DND-41 (cell line): ENCODE data around the gene PDE4D.
"Not testable (repeated sequence)": the region's sequence is repeated elsewhere in the genome, so short reads cannot be mapped to it uniquely, and the experiment has no call there.

Experiments
- ATAC-seq: fragments of 200-7000 bp; cut with Tn5 transposase; 3 replicates; pipeline ENCODE4 v1.9.1; 2021; ENCODE audit warnings: low read depth; ENCODE audit not compliant: insufficient read depth
- DNase-seq: peaks from one replicate; pipeline ENCODE4 v3.0.0-alpha.2; 2020
- H2AFZ ChIP-seq: 2 replicates; pipeline ENCODE4 v1.6.0; 2012; ENCODE audit warnings: low read depth, low read length
- H3K27ac ChIP-seq: 2 replicates; pipeline ENCODE4 v1.5.1; 2012; ENCODE audit warnings: low read length, inconsistent platforms
- H3K27me3 ChIP-seq: fragments of 200-600 bp; sonication (generic); 2 replicates; pipeline ENCODE4 v1.6.0; 2012; ENCODE audit warnings: low read length, mild to moderate bottlenecking, inconsistent platforms; ENCODE audit not compliant: insufficient read depth, poor library complexity
- H3K36me3 ChIP-seq: 2 replicates; pipeline ENCODE4 v1.5.1; 2012; ENCODE audit warnings: low read length, inconsistent platforms; ENCODE audit not compliant: insufficient read depth
- H3K4me1 ChIP-seq: 2 replicates; pipeline ENCODE4 v1.5.1; 2012; ENCODE audit warnings: mild to moderate bottlenecking, low read length; ENCODE audit not compliant: insufficient read depth
- H3K4me2 ChIP-seq: 2 replicates; pipeline ENCODE4 v1.6.0; 2012; ENCODE audit warnings: mild to moderate bottlenecking, moderate library complexity, low read length, inconsistent platforms; ENCODE audit not compliant: insufficient read depth
- H3K4me3 ChIP-seq, 2 experiments: fragments of 200-600 bp in 1 of 2; shearing (Covaris generic) in 1 of 2; 2 replicates each; pipeline ENCODE4 v1.5.1; 2012 to 2016; ENCODE audit warnings: inconsistent platforms in 2 of 2, low read length in 2 of 2, mild to moderate bottlenecking in 2 of 2, low read depth in 1 of 2, moderate library complexity in 1 of 2
- H3K79me2 ChIP-seq: 2 replicates; pipeline ENCODE4 v1.6.0; 2012; ENCODE audit warnings: low read length, inconsistent platforms; ENCODE audit not compliant: insufficient read depth
- H3K9ac ChIP-seq: 2 replicates; pipeline ENCODE4 v1.6.0; 2012; ENCODE audit warnings: low read depth, mild to moderate bottlenecking, inconsistent platforms, low read length, moderate library complexity
- H3K9me3 ChIP-seq: 2 replicates; pipeline ENCODE4 v1.5.1; 2012; ENCODE audit warnings: low read length, moderate library complexity, mild to moderate bottlenecking, inconsistent platforms; ENCODE audit not compliant: insufficient read depth, severe bottlenecking
- H4K20me1 ChIP-seq: 2 replicates; pipeline ENCODE4 v1.6.0; 2012; ENCODE audit warnings: low read length; ENCODE audit not compliant: insufficient read depth
- EZH2 ChIP-seq: IDR thresholded peaks from 3 replicates; pipeline ENCODE4 v1.6.1; 2012; ENCODE audit warnings: borderline replicate concordance, low read depth, mild to moderate bottlenecking, moderate library complexity, low read length, inconsistent platforms; ENCODE audit not compliant: severe bottlenecking
- TF ChIP-seq, protein P1 (sequence below): IDR thresholded peaks from 2 replicates; pipeline ENCODE4 v1.5.1; 2012; ENCODE audit warnings: borderline replicate concordance, low read length, moderate library complexity, mild to moderate bottlenecking; ENCODE audit not compliant: poor library complexity, severe bottlenecking; ENCODE audit errors: extremely low read depth

Gene PDE4D

GRCh38 chr5:59763541-59763940, 130.0 kb downstream of the PDE4D start:
- ATAC-seq (no peak), DNase-seq (no peak)
- H3K36me3 ChIP-seq = no peaks in the 10 kb centered on the region
- H4K20me1 ChIP-seq = no peaks in the 10 kb centered on the region
- H3K27me3 ChIP-seq = no peaks in the 10 kb centered on the region
- H3K27ac ChIP-seq = no peak overlapping the region
- no peaks in the 10 kb centered on the region for H3K9me3 ChIP-seq
- no peak overlapping the region for H2AFZ ChIP-seq
- TF ChIP-seq, protein P1, sequence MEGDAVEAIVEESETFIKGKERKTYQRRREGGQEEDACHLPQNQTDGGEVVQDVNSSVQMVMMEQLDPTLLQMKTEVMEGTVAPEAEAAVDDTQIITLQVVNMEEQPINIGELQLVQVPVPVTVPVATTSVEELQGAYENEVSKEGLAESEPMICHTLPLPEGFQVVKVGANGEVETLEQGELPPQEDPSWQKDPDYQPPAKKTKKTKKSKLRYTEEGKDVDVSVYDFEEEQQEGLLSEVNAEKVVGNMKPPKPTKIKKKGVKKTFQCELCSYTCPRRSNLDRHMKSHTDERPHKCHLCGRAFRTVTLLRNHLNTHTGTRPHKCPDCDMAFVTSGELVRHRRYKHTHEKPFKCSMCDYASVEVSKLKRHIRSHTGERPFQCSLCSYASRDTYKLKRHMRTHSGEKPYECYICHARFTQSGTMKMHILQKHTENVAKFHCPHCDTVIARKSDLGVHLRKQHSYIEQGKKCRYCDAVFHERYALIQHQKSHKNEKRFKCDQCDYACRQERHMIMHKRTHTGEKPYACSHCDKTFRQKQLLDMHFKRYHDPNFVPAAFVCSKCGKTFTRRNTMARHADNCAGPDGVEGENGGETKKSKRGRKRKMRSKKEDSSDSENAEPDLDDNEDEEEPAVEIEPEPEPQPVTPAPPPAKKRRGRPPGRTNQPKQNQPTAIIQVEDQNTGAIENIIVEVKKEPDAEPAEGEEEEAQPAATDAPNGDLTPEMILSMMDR = no peak
- TF ChIP-seq EZH2 = no peak
- no peak overlapping the region for H3K4me2 ChIP-seq
- H3K4me1 ChIP-seq = no peaks in the 10 kb centered on the region
- H3K79me2 ChIP-seq = no peaks in the 10 kb centered on the region
- no peak overlapping the region for H3K4me3 ChIP-seq
- H3K9ac ChIP-seq = no peak overlapping the region

DNA sequence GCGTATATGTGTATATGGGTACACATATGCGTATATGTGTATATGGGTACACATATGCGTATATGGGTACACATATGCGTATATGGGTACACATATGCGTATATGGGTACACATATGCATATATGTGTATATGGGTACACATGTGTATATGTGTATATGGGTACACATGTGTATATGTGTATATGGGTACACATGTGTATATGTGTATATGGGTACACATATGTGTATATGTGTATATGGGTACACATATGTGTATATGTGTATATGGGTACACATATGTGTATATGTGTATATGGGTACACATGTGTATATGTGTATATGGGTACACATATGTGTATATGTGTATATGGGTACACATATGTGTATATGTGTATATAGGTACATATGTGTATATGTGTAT, 131.3 kb downstream of the PDE4D start:
- not testable (repeated sequence) for H3K9ac ChIP-seq, H3K4me1 ChIP-seq, H2AFZ ChIP-seq, H4K20me1 ChIP-seq, H3K4me2 ChIP-seq, DNase-seq, H3K27ac ChIP-seq, H3K79me2 ChIP-seq, H3K4me3 ChIP-seq, ATAC-seq, H3K27me3 ChIP-seq, H3K36me3 ChIP-seq, H3K9me3 ChIP-seq

DNA sequence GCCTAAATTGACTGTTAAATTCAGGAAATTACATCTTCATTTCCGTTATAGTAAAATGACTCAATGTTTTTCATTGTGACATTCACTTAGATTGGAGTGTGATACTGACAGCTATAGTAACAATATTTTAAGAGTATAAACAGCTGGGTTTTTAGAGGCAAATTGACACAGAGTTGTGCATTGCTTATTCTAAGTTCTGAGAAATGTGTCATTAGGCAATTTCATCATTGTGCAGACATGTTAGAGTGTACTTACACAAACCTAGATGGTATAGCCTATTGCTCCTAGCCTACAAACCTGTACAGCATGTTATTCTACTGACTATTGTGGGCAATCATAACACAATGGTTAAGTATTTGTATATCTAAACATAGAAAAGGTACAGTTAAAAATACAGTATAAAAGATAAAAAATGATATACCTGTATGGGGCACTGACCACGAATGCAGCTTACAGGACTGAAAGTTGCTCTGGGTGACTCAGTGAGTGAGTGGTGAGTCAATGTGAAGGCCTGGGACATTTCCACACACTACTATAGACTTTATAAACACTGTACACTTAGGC, 132.7 kb downstream of the PDE4D start:
- no peak for TF ChIP-seq EZH2
- TF ChIP-seq, protein P1 = no peak
- Histone ChIP-seq H3K4me1 (no peaks in the 10 kb centered on the region), H2AFZ (no peak overlapping the region), H3K4me2 (no peak overlapping the region), H3K36me3 (no peaks in the 10 kb centered on the region), H3K4me3 (no peak overlapping the region), H3K27ac (no peak overlapping the region), H3K27me3 (no peaks in the 10 kb centered on the region), H3K9ac (no peak overlapping the region), H3K9me3 (no peaks in the 10 kb centered on the region), H4K20me1 (no peaks in the 10 kb centered on the region), H3K79me2 (no peaks in the 10 kb centered on the region)
- ATAC-seq (no peak), DNase-seq (no peak)

DNA sequence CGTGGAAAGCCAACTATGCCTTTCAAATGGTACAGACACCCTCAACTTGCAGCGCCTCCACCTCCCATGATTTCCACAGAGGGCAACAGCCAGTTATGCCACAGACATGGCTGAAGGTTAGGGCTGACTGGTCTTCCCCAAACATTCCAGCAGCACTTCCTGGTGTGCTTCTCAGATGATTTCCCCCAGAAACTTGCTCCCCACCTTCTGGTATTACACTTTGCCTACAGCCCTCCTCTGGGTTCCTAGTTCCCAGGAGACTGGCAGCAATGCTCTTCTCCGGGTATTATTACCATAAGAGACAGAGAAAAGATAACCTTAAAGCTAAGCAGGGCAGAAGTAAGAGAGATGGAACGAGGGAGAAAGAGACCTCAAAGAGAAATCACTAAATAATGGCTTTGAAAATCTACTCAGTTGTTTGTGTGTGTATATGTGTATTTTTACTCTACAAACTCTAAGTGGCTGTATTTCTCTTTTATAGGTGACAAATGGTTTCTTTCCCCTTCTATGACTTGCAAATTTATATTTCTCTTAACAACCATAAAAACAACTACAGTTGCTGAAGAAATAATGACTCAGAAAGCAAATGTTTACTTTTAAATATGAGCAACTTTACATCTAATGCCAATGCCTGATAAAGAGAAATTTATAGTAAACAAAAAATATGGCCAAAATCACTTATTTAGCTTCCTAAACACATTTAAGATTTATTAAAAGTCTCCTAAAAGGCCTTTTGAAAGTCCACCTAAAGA, 133.8 kb downstream of the PDE4D start:
- Histone ChIP-seq H3K9me3 (no peaks in the 10 kb centered on the region), H3K27me3 (no peaks in the 10 kb centered on the region), H3K4me3 (no peak overlapping the region), H3K79me2 (no peaks in the 10 kb centered on the region), H4K20me1 (no peaks in the 10 kb centered on the region), H3K4me1 (no peaks in the 10 kb centered on the region), H3K36me3 (no peaks in the 10 kb centered on the region), H3K27ac (no peak overlapping the region), H2AFZ (no peak overlapping the region), H3K9ac (no peak overlapping the region), H3K4me2 (no peak overlapping the region)
- TF ChIP-seq, protein P1 = no peak
- TF ChIP-seq EZH2 = no peak
- ATAC-seq (no peak), DNase-seq (no peak)
